ENCODE results near the gene SIN3B.

Gene SIN3B

GRCh38 chr19:16915734-16916133, 86.5 kb downstream of the SIN3B start:
- DNase-seq (no peak), ATAC-seq (no peak)
- Mint-ChIP-seq H3K4me1 (no peaks in the 10 kb centered on the region), H3K27me3 (peaks cover 3% of the 10 kb centered on the region), H3K27ac (no peak overlapping the region), H3K36me3 (ENCODE audit: low read depth) (peaks cover 4% of the 10 kb centered on the region), H3K4me3 (no peak overlapping the region), H3K9me3 (peaks cover 20% of the 10 kb centered on the region)

DNA sequence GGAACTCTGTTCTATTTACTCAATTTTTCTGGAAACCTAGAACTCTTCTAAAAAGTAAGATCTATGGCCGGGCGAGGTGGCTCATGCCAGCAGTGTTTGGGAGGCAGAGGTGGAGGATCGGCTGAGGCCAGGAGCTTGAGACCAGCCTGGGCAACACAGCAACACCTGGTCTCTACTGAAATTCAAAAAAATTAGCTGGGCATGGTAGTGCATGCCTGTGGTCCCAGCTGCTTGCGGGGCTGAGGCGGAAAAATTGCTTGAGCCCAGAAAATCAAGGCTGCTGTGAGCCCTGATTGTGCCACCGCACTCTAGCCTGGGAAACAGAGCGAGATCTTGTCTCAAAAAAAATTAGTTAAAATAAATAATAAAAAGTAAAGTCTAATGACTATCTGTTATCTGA, 88.2 kb downstream of the SIN3B start:
- no peaks in the 10 kb centered on the region for H3K4me1 Mint-ChIP-seq

DNA sequence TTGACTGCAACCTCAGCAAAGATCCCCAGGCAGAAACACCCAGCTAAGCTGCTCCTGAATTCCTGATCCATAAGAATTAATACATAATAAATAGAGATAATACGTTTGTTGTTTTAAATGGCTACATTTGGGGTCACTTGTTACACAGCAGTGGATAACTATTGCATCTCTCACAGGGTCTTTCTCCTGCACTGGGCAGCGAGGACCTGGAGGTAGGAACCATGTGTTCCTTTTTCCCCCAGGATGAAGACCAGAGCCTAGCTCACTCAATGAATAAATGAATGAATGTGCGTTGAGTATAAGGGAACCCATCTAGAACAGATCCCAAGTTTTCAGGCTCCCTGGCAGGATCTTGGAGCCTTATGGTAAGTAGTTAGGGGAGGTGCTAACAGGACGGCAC, 90.3 kb downstream of the SIN3B start:
- H3K36me3 Mint-ChIP-seq (ENCODE audit: low read depth) = no peaks in the 10 kb centered on the region
- H3K9me3 Mint-ChIP-seq = no peaks in the 10 kb centered on the region
- no peaks in the 10 kb centered on the region for H3K4me1 Mint-ChIP-seq
- H3K4me3 Mint-ChIP-seq = no peak overlapping the region
- no peak overlapping the region for H3K27ac Mint-ChIP-seq
- peaks cover 5% of the 10 kb centered on the region for H3K27me3 Mint-ChIP-seq
- no peak for ATAC-seq
- DNase-seq = no peak

More for the DNA sequence above, 88.2 kb downstream of the SIN3B start:
- DNase-seq (no peak), ATAC-seq (no peak)
- Mint-ChIP-seq H3K27me3 (peaks cover 3% of the 10 kb centered on the region), H3K36me3 (ENCODE audit: low read depth) (peaks cover 4% of the 10 kb centered on the region), H3K27ac (no peak overlapping the region), H3K9me3 (peaks cover 15% of the 10 kb centered on the region), H3K4me3 (no peak overlapping the region)

- Mint-ChIP-seq H3K36me3 (ENCODE audit: low read depth) (no peaks in the 10 kb centered on the region), H3K9me3 (peaks cover 4% of the 10 kb centered on the region), H3K27ac (no peak overlapping the region), H3K4me3 (no peak overlapping the region), H3K4me1 (no peaks in the 10 kb centered on the region), H3K27me3 (peaks cover 5% of the 10 kb centered on the region)
- no peak for ATAC-seq
- no peak for DNase-seq
Measured at GRCh38 chr19:16920816-16921529, 91.8 kb downstream of the SIN3B start.

- Mint-ChIP-seq H3K9me3 (peaks cover 9% of the 10 kb centered on the region), H3K27ac (no peak overlapping the region), H3K27me3 (peaks cover 7% of the 10 kb centered on the region), H3K4me3 (no peak overlapping the region), H3K36me3 (ENCODE audit: low read depth) (peaks cover 3% of the 10 kb centered on the region), H3K4me1 (no peaks in the 10 kb centered on the region)
- DNase-seq (no peak), ATAC-seq (no peak)
Measured at GRCh38 chr19:16921766-16922591, 92.8 kb downstream of the SIN3B start.

DNA sequence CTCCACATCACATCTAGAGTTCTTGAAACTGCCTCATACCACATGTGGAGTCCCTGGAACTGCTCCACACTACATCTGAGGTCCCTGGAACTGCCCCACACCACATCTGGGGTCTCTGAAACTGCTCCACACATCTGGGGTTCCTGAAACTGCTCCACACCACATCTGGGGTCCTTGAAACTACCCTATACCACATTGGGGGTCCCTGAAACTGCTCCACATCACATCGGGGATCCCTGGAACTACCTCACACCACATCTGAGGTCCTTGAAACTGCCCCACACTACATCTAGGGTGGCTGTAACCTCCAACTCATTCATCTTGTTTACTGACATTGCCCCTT, 93.4 kb downstream of the SIN3B start:
- no peaks in the 10 kb centered on the region for H3K4me1 Mint-ChIP-seq
- DNase-seq = no peak
- H3K9me3 Mint-ChIP-seq = peaks cover 9% of the 10 kb centered on the region
- H3K4me3 Mint-ChIP-seq = no peak overlapping the region
- no peak overlapping the region for H3K27ac Mint-ChIP-seq
- peaks cover 7% of the 10 kb centered on the region for H3K27me3 Mint-ChIP-seq
- H3K36me3 Mint-ChIP-seq (ENCODE audit: low read depth) = peaks cover 3% of the 10 kb centered on the region
- no peak for ATAC-seq

GRCh38 chr19:16922949-16923348, 93.8 kb downstream of the SIN3B start:
- peaks cover 3% of the 10 kb centered on the region for H3K36me3 Mint-ChIP-seq (ENCODE audit: low read depth)
- no peak overlapping the region for H3K27ac Mint-ChIP-seq
- H3K4me1 Mint-ChIP-seq = no peaks in the 10 kb centered on the region
- ATAC-seq = no peak
- DNase-seq = no peak
- H3K27me3 Mint-ChIP-seq = peaks cover 7% of the 10 kb centered on the region
- peaks cover 9% of the 10 kb centered on the region for H3K9me3 Mint-ChIP-seq
- no peak overlapping the region for H3K4me3 Mint-ChIP-seq

DNA sequence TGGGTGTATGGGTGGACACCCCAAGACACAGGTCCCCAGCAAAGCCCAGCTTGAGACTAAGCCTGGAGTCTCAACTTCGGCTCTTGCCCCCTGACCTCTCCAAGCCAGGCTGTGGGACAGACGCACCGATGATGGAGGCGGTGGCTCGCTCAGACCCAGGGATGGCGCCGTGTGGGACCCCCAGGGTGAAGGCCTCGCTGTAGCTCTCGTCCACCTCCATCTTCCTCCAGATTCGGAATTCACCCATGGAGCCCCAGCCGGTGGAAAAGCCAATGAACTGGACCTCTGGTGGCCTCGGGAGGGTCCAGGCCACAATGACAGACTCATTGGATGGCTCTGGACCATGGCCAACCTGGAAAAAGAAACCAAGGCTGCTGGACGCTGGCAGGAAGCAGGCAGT, 98.7 kb downstream of the SIN3B start:
- H3K27ac Mint-ChIP-seq = no peak overlapping the region
- ATAC-seq (no peak), DNase-seq (no peak)
- no peaks in the 10 kb centered on the region for H3K4me1 Mint-ChIP-seq
- peaks cover 10% of the 10 kb centered on the region for H3K27me3 Mint-ChIP-seq
- H3K36me3 Mint-ChIP-seq (ENCODE audit: low read depth) = peaks cover 3% of the 10 kb centered on the region
- peaks cover 18% of the 10 kb centered on the region for H3K9me3 Mint-ChIP-seq
- H3K4me3 Mint-ChIP-seq = no peak overlapping the region

DNA sequence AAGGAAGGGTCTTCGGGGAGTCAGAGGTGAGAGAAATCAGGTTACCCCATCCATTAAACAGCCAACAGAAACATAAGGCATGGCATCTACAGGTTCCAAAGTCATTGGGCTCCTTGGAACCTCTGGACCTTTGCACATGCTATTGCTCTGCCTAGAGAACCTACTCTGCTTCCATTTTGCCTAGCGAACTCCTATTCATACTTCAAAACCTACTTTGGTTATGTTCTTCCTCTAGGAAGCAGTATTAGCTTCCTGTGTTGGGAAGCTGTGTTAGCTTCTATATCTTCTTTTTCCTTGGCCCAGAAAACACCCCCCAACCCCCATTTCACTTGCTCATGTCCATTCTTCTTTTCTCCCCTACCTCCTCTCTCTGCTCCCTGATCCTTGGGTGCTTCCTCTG, 99.2 kb downstream of the SIN3B start:
- DNase-seq (no peak), ATAC-seq (no peak)
- no peak overlapping the region for H3K4me3 Mint-ChIP-seq
- H3K4me1 Mint-ChIP-seq = no peaks in the 10 kb centered on the region
- peaks cover 8% of the 10 kb centered on the region for H3K27me3 Mint-ChIP-seq
- no peak overlapping the region for H3K27ac Mint-ChIP-seq
- H3K9me3 Mint-ChIP-seq = peaks cover 20% of the 10 kb centered on the region
- H3K36me3 Mint-ChIP-seq (ENCODE audit: low read depth) = peaks cover 3% of the 10 kb centered on the region

GRCh38 chr19:16928916-16929315, 99.7 kb downstream of the SIN3B start:
- Mint-ChIP-seq H3K27me3 (peaks cover 8% of the 10 kb centered on the region), H3K4me1 (no peaks in the 10 kb centered on the region), H3K27ac (no peak overlapping the region), H3K36me3 (ENCODE audit: low read depth) (peaks cover 3% of the 10 kb centered on the region), H3K4me3 (no peak overlapping the region), H3K9me3 (peaks cover 25% of the 10 kb centered on the region)
- no peak for ATAC-seq
- no peak for DNase-seq

Data from activated naive CD8-positive, alpha-beta T cell treated with anti-CD3 and anti-CD28 coated beads, Interleukin-2, amount 50 U/mL, for 24 hours (primary cell).